SK-N-SH (cell line): ENCODE data around the gene ITPA. TPM values are rescaled to one million over a fixed set of nuclear protein-coding genes. Genes with fewer than 3 reads are reported as not detected.

ENCODE experiments used
- CTCF ChIA-PET: fragments of 300-600, 350-600 bp; formaldehyde crosslinking; extraction: SDS; loops from one replicate; lab custom pipeline; 2021; lab: Yijun Ruan, JAX
- POLR2A ChIA-PET: fragments of 350-600 bp; sonication (Branson Sonifier 250); formaldehyde crosslinking; extraction: SDS; loops from one replicate; lab custom pipeline; 2020; ENCODE audit warnings: antibody characterized with exemption, inconsistent platforms; lab: Yijun Ruan, JAX
- DNase-seq: peaks from one replicate; pipeline ENCODE4 v3.0.0; 2012
- H2AFZ ChIP-seq: fragments of 200-600 bp; sonication (generic); 2 replicates; pipeline ENCODE4 v1.8.1; 2016; ENCODE audit warnings: antibody characterized with exemption, mild to moderate bottlenecking, low read depth
- H3F3A ChIP-seq: fragments of 200-600 bp; sonication (generic); replicated peaks from 2 replicates; pipeline ENCODE3; 2016; ENCODE audit warnings: antibody characterized with exemption, mild to moderate bottlenecking; ENCODE audit not compliant: insufficient read depth
- H3K27ac ChIP-seq, 2 experiments: fragments of 200-500 bp in 1 of 2; fragments of 200-600 bp in 1 of 2; sonication (Bioruptor generic) in 1 of 2; sonication (generic), shearing (Covaris generic) in 1 of 2; 2 replicates each; pipeline versions ENCODE4 v1.5.1 to v1.6.1; 2014 to 2016; ENCODE audit warnings: low read depth in 2 of 2, inconsistent platforms in 1 of 2, low read length in 1 of 2, mild to moderate bottlenecking in 1 of 2, mixed read lengths in 1 of 2
- H3K27me3 ChIP-seq: fragments of 200-600 bp; sonication (generic), shearing (Covaris generic); 2 replicates; pipeline ENCODE4 v1.6.1; 2016; ENCODE audit warnings: mixed run types; ENCODE audit not compliant: insufficient read depth
- H3K36me3 ChIP-seq, 2 experiments: fragments of 200-500 bp in 1 of 2; fragments of 200-600 bp in 1 of 2; sonication (Bioruptor generic) in 1 of 2; sonication (generic) in 1 of 2; replicated peaks in 1 of 2; 2 replicates each; pipeline versions ENCODE3 to v1.5.1; 2014 to 2016; ENCODE audit warnings: low read length in 1 of 2, mild to moderate bottlenecking in 1 of 2; ENCODE audit not compliant: insufficient read depth in 2 of 2, control insufficient read depth in 1 of 2
- H3K4me1 ChIP-seq, 2 experiments: fragments of 200-500 bp in 1 of 2; fragments of 200-600 bp in 1 of 2; sonication (Bioruptor generic) in 1 of 2; sonication (generic), shearing (Covaris generic) in 1 of 2; 2 replicates each; pipeline versions ENCODE4 v1.5.1 to v1.6.1; 2014 to 2016; ENCODE audit warnings: low read depth in 1 of 2, low read length in 1 of 2, mixed run types in 1 of 2; ENCODE audit not compliant: insufficient read depth in 2 of 2, control insufficient read depth in 1 of 2
- H3K4me2 ChIP-seq: fragments of 200-600 bp; sonication (generic), shearing (Covaris generic); 2 replicates; pipeline ENCODE4 v1.6.1; 2017; ENCODE audit warnings: mixed run types
- H3K4me3 ChIP-seq, 2 experiments: fragments of 200-500 bp in 1 of 2; fragments of 200-600 bp in 1 of 2; sonication (Bioruptor generic) in 1 of 2; sonication (generic), shearing (Covaris generic) in 1 of 2; 2 replicates each; pipeline versions ENCODE4 v1.5.1 to v1.8.1; 2014 to 2016; ENCODE audit warnings: low read depth in 2 of 2, inconsistent platforms in 1 of 2, low read length in 1 of 2, mild to moderate bottlenecking in 1 of 2, mixed read lengths in 1 of 2, moderate library complexity in 1 of 2
- H3K79me2 ChIP-seq: fragments of 200-600 bp; sonication (generic); 2 replicates; pipeline ENCODE4 v1.8.1; 2017; ENCODE audit warnings: mild to moderate bottlenecking; ENCODE audit not compliant: insufficient read depth
- H3K9ac ChIP-seq: fragments of 200-600 bp; sonication (generic); 2 replicates; pipeline ENCODE4 v1.6.1; 2017; ENCODE audit warnings: mixed run types
- H3K9me2 ChIP-seq: fragments of 200-600 bp; sonication (generic); 2 replicates; pipeline ENCODE4 v1.6.1; 2017; ENCODE audit warnings: mixed run types
- H3K9me3 ChIP-seq: fragments of 200-600 bp; sonication (generic); 2 replicates; pipeline ENCODE4 v1.6.1; 2017; ENCODE audit warnings: mixed run types, mild to moderate bottlenecking, moderate library complexity
- H4K20me1 ChIP-seq: fragments of 200-600 bp; sonication (generic); 2 replicates; pipeline ENCODE4 v1.6.1; 2017; ENCODE audit warnings: mild to moderate bottlenecking, mixed run types; ENCODE audit not compliant: insufficient read depth
- CTCF ChIP-seq: fragments of 200-600 bp; sonication (generic); IDR thresholded peaks from 2 replicates; pipeline ENCODE4 v1.6.1; 2017; ENCODE audit warnings: antibody characterized with exemption, mild to moderate bottlenecking, moderate library complexity
- ELF1 ChIP-seq: IDR thresholded peaks from 2 replicates; pipeline ENCODE4 v1.4.0; 2012
- EP300 ChIP-seq, 2 experiments: IDR thresholded peaks; 2 replicates each; pipeline versions ENCODE4 v1.4.0 to v1.6.1; 2012; ENCODE audit warnings: borderline replicate concordance in 1 of 2, low read depth in 1 of 2, low read length in 1 of 2
- FOSL2 ChIP-seq: IDR thresholded peaks from 2 replicates; pipeline ENCODE4 v1.4.0; 2012; ENCODE audit warnings: low read depth, mild to moderate bottlenecking, moderate library complexity, borderline replicate concordance
- FOXM1 ChIP-seq: IDR thresholded peaks from 2 replicates; pipeline ENCODE4 v1.4.0; 2012; ENCODE audit warnings: low read depth, mild to moderate bottlenecking
- GATA2 ChIP-seq: sonication (generic); formaldehyde crosslinking; IDR thresholded peaks from 2 replicates; pipeline ENCODE4 v1.5.0; 2020; ENCODE audit warnings: mild to moderate bottlenecking, missing genetic modification reagents
- IRF3 ChIP-seq: fragments of 150-350 bp; IDR thresholded peaks from 2 replicates; pipeline ENCODE4 v1.6.1; 2016; ENCODE audit warnings: mild to moderate bottlenecking, low read depth, low read length
- MEF2A ChIP-seq: IDR thresholded peaks from 2 replicates; pipeline ENCODE4 v1.4.0; 2012; ENCODE audit warnings: low read depth, borderline replicate concordance
- MXI1 ChIP-seq: IDR thresholded peaks from 2 replicates; pipeline ENCODE4 v1.6.1; 2012; ENCODE audit warnings: mild to moderate bottlenecking, low read depth, low read length, improper control_type of control experiment
- NRF1 ChIP-seq: IDR thresholded peaks from 2 replicates; pipeline ENCODE4 v1.6.1; 2012; ENCODE audit warnings: low read depth, mild to moderate bottlenecking, low read length
- POLR2AphosphoS5 ChIP-seq: IDR thresholded peaks from 2 replicates; pipeline ENCODE4 v1.6.1; 2012; ENCODE audit warnings: low read depth, low read length
- RCOR1 ChIP-seq: fragments of 150-350 bp; IDR thresholded peaks from 2 replicates; pipeline ENCODE4 v1.6.1; 2017; ENCODE audit warnings: antibody characterized with exemption, low read length
- TCF12 ChIP-seq: IDR thresholded peaks from 2 replicates; pipeline ENCODE4 v1.4.0; 2012
- TEAD4 ChIP-seq: IDR thresholded peaks from 2 replicates; pipeline ENCODE4 v1.4.0; 2012; ENCODE audit warnings: mild to moderate bottlenecking, borderline replicate concordance; ENCODE audit not compliant: insufficient read depth
- USF2 ChIP-seq: fragments of 150-350 bp; IDR thresholded peaks from 2 replicates; pipeline ENCODE4 v1.6.1; 2017; ENCODE audit warnings: antibody characterized with exemption, low read length, low read depth, borderline replicate concordance
- YY1 ChIP-seq: IDR thresholded peaks from 2 replicates; pipeline ENCODE4 v1.4.0; 2012; ENCODE audit warnings: low read depth, mild to moderate bottlenecking
- ZBTB33 ChIP-seq: IDR thresholded peaks from 2 replicates; pipeline ENCODE4 v1.4.0; 2012; ENCODE audit warnings: low read depth, borderline replicate concordance
- WGBS: methylation state at CpG from one replicate; pipeline ENCODE4 v1.1.6; 2017; ENCODE audit warnings: low lambda C conversion rate; 5-methylcytosine and 5-hydroxymethylcytosine counted together
- polyA plus RNA-seq, 3 experiments: library from polyadenylated mRNA; depleted of rRNA; stranded (reverse); fragments of >200 nt; gene quantifications; 2 replicates each; pipeline ENCODE4 v1.2.3, GENCODE V29; 2012
- TF ChIP-seq, protein P1 (sequence below): IDR thresholded peaks from 2 replicates; pipeline ENCODE4 v1.4.0; 2012; ENCODE audit warnings: low read depth
- TF ChIP-seq, protein P2 (sequence below): IDR thresholded peaks from 2 replicates; pipeline ENCODE4; 2012

The ITPA gene
- polyA plus RNA-seq, 1 of the 3 experiments (the other 2 are of a cell fraction), result 66.7 TPM

DNA sequence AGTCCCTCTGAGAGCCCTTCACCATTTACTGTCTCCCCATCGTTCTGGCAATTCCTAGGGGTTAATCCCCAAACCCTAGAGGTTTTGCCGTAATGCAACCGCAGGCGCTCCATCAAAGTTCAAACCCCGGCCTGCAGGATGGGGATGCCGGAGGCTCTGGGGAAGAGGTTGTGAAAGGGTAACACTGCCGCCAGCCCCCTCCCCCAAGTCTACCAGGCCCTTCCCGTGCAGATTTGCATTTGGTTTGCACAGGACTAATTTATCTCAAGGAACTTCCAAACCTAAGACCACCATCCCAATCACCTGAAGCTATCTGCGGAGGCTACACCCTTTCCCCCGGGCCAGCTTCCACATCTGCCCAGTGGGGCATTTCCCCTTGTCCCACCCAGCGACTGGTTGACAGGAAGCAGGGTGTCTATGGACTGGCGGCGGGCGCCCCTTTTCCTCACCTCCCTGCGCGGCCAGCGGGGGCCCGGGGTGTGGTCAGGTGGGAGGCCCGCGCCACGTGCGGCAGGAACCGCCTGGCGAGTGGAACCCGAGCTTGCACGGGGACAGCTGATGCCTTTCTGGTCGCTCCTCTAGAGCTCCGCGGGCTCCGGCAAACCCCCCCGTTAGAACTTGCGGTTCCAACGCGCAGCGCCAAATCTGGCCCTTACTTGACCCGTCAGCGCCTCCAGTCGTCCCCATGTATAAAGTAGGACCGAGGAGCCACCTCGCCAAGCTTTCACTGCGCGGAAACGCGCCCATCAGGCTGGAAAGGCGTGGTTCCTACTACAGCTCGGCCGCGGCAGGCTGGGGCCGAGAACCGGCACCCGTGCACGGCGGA lies 39.1 kb downstream of the ITPA start (continued):
- no peak for TF ChIP-seq IRF3
- TF ChIP-seq GATA2 (CRISPR knock-in tag), result no peak
- TF ChIP-seq YY1, result no peak
- TF ChIP-seq, all 33 proteins: peak for 0

GRCh38 chr20:3248993-3249347 lies 39.7 kb downstream of the ITPA start:
- H3K4me1 ChIP-seq, result no peaks in the 10 kb centered on the region
- H3K36me3 ChIP-seq, result peaks cover 0 to 27% of the 10 kb centered on the region in 2 experiments
- no peak overlapping the region for H2AFZ ChIP-seq
- DNase-seq, result no peak
- no peaks in the 10 kb centered on the region for H3K79me2 ChIP-seq
- CTCF ChIA-PET, result interaction anchor here (1.2 kb wide), 1 partner anchor 635 kb away, joined by 3 read pairs; no protein-coding TSS in a partner anchor
- no peaks in the 10 kb centered on the region for H4K20me1 ChIP-seq
- H3K9me3 ChIP-seq, result no peaks in the 10 kb centered on the region
- 93% methylated on average over 12 of the region's 18 CpGs for WGBS
- no peak for TF ChIP-seq YY1
- no peak for TF ChIP-seq RCOR1
- TF ChIP-seq POLR2AphosphoS5, result no peak
- TF ChIP-seq IRF3, result no peak
- no peak for TF ChIP-seq CTCF
- TF ChIP-seq NRF1, result no peak
- TF ChIP-seq, protein P1, sequence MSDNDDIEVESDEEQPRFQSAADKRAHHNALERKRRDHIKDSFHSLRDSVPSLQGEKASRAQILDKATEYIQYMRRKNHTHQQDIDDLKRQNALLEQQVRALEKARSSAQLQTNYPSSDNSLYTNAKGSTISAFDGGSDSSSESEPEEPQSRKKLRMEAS, result no peak
- TF ChIP-seq ZBTB33, result no peak
- TF ChIP-seq GATA2 (CRISPR knock-in tag), result no peak
- no peak for TF ChIP-seq USF2
- no peak for TF ChIP-seq MEF2A
- TF ChIP-seq EP300 (IDR thresholded peaks at IDR 0.05; ENCODE audit: borderline replicate concordance in 1 of 2, low read depth in 1 of 2, low read length in 1 of 2), result no peak
- no peak for TF ChIP-seq TEAD4
- TF ChIP-seq, protein P2, sequence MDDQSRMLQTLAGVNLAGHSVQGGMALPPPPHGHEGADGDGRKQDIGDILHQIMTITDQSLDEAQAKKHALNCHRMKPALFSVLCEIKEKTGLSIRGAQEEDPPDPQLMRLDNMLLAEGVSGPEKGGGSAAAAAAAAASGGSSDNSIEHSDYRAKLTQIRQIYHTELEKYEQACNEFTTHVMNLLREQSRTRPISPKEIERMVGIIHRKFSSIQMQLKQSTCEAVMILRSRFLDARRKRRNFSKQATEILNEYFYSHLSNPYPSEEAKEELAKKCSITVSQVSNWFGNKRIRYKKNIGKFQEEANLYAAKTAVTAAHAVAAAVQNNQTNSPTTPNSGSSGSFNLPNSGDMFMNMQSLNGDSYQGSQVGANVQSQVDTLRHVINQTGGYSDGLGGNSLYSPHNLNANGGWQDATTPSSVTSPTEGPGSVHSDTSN, result no peak
- TF ChIP-seq TCF12, result no peak
- TF ChIP-seq FOSL2, result no peak
- no peak for TF ChIP-seq FOXM1
- no peak for TF ChIP-seq ELF1
- TF ChIP-seq MXI1, result no peak
- TF ChIP-seq, all 33 proteins: peak for 0
- Histone ChIP-seq H3K27ac (no peak overlapping the region), H3K4me2 (no peak overlapping the region), H3K27me3 (no peaks in the 10 kb centered on the region), H3K4me3 (no peak overlapping the region), H3K9me2 (no peaks in the 10 kb centered on the region), H3F3A (no peaks in the 10 kb centered on the region), H3K9ac (no peak overlapping the region)
- POLR2A ChIA-PET, result interaction anchor here (0.6 to 1.5 kb wide), 2 partner anchors 9 to 33 kb away, joined by 3 to 6 read pairs; no protein-coding TSS in a partner anchor
